Fibroblast of villous mesenchyme (primary cell): Measurements from ENCODE around the gene BRINP3. TPM values are rescaled to one million over a fixed set of nuclear protein-coding genes. Genes with fewer than 3 reads are reported as not detected.

Experiments used
- DNase-seq: peaks from one replicate; pipeline ENCODE4 v3.0.0-alpha.2; 2010; ENCODE audit warnings: low read depth
- H3K4me3 ChIP-seq: 2 replicates; pipeline ENCODE4 v1.5.1; 2011; ENCODE audit warnings: low read depth, mild to moderate bottlenecking, low read length
- CTCF ChIP-seq: IDR thresholded peaks from 2 replicates; pipeline ENCODE4 v1.5.1; 2012; ENCODE audit warnings: low read depth, mild to moderate bottlenecking, low read length; ENCODE audit not compliant: insufficient read depth
- total RNA-seq: library from RNA; depleted of rRNA; stranded (reverse); fragments of >200 nt; gene quantifications from 2 replicates; pipeline ENCODE4 v1.2.3, GENCODE V29; 2012

Gene BRINP3
- total RNA-seq, 1 donor, result not detected

DNA sequence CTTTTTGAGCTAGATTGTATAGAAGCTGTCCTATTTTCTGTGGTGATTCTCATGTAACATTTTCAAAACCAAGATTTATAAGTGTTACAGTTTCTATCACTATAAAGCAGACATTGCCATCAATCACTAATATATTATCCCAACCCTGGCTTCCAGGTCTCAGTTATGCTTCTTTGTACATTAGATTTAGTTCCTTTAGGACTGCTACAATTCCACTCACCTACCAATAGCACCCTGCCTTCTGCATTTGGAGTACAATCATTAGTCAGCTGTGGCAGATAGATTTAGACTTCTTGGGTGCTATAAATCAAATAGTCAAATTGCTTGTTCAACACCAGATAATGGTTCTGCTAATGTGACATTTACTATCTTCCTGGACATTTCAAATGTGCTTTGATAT lies 281.6 kb downstream of the BRINP3 start:
- no peak for DNase-seq
- H3K4me3 ChIP-seq, result no peak overlapping the region
- TF ChIP-seq CTCF, result no peak

DNA sequence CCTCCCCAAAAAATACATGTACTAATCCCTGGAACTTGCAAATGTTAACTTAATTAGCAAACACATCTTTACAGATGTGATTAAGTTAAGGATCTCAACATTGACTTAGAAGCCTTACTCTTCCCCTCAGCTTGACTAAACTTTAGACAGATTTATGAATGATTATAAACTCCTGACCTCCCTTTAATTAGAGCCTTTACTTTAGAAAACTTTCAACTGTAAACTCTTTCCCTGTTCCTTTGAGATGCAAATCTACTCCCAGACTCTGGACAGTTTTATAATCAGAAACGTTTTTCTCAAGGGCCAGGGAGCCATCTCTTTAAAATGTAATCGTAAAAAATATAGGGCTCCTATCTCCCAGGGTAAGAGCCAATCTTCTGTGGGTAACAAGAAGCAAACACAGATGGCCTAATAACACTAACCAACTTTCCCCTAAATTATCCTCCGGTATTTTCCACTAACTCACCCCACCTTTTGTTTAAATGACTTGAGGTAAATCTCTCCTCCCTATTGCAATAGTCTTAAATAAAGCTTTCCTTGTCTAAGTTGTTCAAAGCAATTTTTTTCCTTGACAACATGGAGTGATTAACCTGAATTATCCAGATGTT lies 284.1 kb downstream of the BRINP3 start:
- no peak for TF ChIP-seq CTCF
- H3K4me3 ChIP-seq, result no peak overlapping the region
- peak; percentile 74 for DNase-seq

DNA sequence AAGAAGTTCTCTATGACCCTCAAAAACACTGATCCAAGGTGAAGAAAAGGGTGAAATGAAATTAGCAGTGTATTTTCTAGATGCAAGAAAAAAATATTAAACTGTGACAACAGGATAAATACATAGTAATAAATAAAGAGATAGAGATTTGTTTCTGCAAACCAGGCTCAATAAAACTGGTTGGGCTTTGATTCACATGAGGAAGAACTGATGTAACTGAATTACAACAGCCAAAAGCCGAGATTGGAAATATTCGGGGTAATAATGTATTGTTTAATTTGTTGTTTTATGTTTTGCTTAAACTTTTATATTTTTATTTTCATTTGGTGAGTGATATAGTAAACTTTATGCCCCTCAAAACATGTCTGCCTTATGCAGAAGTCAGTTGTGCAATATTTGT lies 285.0 kb downstream of the BRINP3 start:
- no peak for DNase-seq
- no peak for TF ChIP-seq CTCF
- no peak overlapping the region for H3K4me3 ChIP-seq

DNA sequence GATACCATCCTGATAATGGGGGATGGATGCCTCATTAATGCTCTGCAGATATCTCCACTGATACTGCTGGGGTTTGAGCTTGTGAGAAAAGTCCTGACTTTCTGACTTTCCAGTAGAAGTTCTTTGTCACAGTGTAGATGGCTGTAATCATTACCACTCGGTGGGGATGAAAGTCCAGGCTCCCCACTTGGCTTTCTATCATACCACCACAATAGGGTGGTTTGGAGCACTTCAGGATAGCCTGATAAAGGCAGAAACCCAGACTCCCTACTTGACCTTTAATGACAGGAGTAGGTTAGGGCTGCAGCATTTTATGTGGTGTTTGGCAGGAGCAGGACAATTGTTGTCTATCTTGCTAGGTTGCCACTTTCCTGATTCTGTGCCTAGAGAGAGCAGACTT lies 294.1 kb downstream of the BRINP3 start:
- no peak for TF ChIP-seq CTCF
- DNase-seq, result no peak
- no peak overlapping the region for H3K4me3 ChIP-seq

DNA sequence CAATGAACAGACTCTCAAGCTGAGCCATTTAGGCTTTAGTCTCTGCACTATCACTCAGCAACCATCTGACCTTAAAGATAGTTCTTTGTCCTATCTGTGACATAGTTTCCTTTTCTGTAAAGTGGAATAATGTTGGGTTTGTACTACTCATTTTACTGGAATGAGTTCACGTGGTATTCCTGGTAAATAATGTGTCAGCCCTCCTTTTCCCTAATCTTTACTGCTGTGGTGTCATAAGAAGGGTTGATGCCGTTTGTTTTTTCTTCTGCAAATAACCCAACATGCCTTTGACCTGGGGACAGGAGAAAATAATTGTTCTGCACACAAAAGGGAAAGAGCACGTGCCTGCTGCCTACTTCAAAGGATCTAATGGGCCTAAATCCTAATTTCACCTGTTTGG lies 297.8 kb downstream of the BRINP3 start:
- DNase-seq, result peak; percentile 23
- no peak overlapping the region for H3K4me3 ChIP-seq
- TF ChIP-seq CTCF, result no peak

DNA sequence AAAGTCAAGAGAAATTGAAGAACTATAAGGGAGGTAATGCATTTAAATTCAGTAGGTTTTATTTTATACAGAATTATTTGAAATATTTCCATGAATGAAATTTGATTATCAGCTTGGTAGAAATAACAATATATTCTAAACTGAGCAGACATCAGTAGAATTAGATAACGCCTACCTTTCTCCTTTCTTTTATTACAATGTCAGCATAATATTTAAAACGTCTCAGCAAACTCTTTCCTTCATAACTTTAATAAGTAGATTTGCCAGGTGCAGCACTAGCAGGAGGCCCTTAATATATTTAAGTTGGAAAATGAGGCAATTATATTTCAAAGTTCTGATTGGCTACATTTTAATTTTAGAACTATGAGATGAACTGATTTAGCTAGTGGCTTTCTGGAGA lies 298.8 kb downstream of the BRINP3 start:
- no peak for TF ChIP-seq CTCF
- no peak overlapping the region for H3K4me3 ChIP-seq
- DNase-seq, result no peak

- DNase-seq, result no peak
- TF ChIP-seq CTCF, result no peak
- no peak overlapping the region for H3K4me3 ChIP-seq
Observed at GRCh38 chr1:190177555-190177954, 300.1 kb downstream of the BRINP3 start.
